GM21619 (cell line): ENCODE data around the gene SCFD2.

Experiments used
- ATAC-seq: cut with Tn5 transposase; IDR thresholded peaks from one replicate; pipeline ENCODE4 v1.9.1; 2021; ENCODE audit not compliant: unreplicated experiment

SCFD2 gene

DNA sequence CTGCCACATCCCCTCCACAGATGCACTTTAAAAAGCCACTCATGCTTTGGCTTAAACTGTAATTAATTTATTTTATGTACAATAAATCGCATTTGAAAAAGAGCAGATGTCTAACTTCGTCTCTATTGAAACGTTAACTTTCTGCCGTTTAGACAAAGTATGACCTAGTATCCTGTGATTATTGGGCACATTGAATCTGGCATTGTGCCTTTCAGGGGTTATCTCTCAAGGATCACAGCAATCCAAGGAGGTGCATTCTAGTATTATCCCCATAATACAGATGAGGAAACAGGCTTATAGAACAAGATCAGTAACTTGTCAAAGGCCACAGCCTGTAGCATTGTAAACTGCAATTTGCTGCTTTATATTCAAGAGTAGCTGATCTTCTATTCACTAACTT is 499.1 kb downstream of the SCFD2 start:
- ATAC-seq, result no peak

DNA sequence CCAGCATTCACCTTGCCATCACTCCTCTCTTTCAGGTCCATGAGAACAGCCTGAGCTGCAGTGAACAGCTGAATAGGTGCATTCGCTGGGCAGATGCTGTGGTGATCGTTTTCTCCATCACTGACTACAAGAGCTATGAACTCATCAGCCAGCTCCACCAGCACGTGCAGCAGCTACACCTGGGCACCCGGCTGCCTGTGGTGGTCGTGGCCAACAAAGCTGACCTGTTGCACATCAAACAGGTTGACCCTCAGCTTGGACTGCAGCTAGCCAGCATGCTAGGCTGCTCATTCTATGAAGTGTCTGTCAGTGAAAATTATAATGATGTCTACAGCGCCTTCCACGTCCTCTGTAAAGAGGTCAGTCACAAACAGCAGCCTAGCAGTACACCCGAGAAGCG is 500.6 kb downstream of the SCFD2 start:
- no peak for ATAC-seq

DNA sequence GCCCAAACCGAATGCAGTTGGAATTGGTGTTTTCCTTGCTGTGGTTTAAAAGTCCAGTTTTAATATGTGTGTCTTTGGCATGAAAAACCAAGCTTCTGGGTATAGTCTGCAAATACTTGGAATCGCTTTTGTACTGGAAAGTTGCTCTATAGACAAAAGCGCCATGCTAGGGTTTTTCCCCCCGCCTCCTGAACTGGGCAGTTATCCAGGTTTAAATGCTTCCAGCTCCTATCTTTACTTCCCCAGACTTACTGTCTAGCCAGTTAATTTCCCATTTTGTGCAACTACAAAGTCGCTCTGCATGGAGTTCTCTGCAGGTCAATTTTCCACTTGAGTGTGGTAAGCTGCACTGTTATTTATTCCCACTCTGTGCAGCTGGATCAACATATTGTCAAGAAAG is 501.1 kb downstream of the SCFD2 start:
- ATAC-seq, result no peak

DNA sequence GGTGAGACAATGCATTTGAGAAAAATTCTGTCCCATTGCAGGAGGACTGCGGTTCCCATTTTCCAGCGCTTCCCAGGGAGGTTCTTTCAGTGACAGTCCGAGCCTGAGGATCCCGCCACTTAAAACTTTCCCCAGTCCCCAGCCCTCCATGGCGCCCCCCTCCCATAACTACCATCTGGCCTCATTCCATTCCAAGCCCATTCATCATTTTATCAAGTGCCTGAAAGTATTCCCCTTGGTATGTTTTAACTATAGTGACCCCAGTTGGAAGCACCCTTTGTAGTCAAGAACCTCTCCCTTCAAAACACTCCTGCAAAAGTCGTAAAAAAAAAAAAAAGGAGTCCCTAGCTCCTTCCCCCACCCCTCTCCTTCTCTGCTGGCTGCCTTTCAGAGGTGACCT is 502.5 kb downstream of the SCFD2 start:
- no peak for ATAC-seq

DNA sequence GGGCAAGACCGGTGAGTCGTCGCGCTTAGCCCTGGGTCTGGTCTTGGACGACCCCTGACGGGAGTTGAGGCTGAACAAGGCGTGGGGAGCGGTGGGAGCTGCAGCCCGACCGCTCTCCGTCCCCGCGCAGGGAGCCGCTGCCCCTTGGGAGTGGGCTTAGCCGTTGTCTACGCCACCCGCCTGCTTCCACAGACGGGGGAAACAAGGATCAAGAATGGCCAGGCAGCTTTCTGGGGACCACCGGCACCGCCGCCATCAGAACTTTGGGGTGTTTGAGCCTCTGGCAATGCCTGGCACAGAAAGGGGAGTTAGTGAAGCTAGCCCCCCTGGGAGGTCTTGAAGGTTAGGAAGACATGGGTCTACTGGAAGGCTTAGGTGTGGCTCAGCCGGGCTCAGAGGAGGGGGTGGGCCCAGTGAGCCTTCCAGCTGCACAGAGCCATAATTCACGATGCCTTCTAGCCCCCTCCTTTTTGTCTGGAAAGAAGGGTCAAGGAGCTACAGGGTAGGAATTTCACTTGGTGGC is 503.2 kb downstream of the SCFD2 start:
- no peak for ATAC-seq

DNA sequence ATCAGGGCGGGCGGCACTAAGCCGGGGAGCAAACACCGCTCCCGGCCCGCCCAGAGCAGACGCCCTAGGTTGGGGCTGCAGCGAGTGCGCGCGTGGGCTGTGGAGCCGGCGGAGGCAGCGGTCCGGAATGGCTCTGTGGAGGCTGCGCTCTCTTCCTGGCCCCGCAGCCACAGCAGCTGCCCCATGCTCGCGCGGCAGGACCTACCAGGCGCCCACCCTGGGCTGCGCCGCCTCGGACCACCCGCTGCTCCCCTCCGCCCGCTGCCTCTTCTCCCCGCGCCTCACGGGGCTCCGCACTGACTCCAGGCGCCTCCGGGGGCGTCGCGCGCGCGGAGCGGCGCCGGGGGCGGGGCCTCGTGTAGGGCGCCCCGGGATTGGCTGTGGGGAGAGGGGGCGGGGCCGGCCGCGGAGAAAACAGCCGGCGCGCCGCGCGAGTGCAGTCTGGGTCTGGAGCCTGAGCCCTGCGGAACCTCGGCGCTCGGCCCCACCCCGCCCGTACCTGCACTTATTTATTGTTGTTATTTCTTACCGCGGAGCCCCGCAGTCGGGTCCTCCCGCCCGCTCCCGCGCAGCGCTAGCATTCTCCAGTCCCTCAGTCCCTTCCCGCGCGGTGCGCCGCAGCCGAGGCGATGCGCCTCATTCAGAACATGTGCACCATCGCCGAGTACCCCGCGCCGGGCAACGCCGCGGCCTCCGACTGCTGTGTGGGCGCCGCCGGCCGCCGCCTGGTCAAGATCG is 503.8 kb downstream of the SCFD2 start, which contains the start of gene RASL11B:
Gene RASL11B, plus strand, starts transcription at position 439 of the 738 bp plus-strand sequence. Its CDS starts 191 bp downstream, at position 630.
- ATAC-seq, result peak; percentile 97

DNA sequence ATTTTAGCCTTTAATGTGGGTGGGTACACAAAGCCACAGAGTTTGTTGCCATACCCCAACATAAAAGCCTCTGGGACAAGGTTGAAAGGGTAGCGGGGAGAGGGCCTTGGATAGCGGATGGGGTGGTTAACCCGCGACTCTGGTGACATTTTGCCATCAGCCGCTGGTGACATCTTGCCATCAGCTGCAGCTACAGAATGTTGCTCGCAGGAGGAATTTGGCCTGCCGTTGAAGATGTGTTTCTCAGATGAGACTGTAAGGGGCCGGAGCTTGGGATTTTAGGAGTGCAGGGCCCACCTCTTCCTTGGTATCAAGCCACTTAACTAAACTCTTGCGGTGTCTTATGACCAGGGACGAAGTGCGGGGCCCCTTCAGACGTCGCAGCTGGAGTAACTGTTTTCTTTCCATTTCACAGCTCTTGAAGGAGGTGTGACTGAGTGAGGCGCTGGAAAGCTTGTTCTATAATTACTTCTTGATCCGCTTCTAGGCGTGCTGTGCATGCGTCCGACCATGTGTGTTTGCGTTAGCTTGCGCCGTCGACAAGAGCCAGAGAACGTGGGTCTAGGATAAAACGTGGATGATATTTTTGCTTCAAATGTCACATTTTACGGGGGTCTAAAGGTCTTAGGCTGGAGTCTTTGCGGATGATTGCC is 504.6 kb downstream of the SCFD2 start:
- ATAC-seq, result no peak

DNA sequence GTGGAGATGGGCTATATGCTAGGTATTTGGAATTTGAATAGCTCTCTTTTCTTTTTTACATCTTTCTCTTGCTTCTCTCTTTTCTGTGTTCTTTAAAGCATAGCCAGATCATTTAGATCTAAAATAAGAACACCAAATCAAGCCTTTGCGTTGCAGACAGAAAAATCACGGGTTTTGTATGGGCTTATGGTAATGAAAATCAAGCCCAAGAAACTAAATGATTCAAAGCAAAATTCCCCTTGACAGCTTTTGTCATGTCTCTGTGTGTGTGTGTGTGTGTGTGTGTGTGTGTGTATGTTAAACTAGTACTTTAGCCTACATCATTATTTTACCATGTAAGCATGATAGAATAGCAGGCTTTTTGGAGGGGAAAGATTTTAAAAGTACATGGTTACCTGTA is 505.5 kb downstream of the SCFD2 start:
- no peak for ATAC-seq

DNA sequence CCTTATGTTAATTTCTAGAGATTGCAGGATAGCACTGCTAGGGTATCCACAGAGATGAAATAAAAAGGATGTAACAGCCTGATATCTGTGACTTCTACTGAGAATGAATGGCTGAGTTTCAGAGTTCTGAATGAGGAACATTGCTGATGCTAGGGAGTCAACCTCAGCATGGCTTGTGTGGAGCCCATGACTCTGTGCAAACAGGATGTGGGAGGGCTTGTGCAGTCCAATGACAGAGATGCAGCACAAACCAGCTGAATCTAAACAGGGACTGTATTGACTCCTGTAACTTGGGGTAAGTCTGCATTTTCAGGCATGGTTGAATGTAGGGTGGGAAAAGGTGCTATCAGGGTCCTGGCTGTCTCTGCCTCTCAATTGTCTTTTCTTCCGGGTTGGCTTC is 509.1 kb downstream of the SCFD2 start:
- ATAC-seq, result no peak

DNA sequence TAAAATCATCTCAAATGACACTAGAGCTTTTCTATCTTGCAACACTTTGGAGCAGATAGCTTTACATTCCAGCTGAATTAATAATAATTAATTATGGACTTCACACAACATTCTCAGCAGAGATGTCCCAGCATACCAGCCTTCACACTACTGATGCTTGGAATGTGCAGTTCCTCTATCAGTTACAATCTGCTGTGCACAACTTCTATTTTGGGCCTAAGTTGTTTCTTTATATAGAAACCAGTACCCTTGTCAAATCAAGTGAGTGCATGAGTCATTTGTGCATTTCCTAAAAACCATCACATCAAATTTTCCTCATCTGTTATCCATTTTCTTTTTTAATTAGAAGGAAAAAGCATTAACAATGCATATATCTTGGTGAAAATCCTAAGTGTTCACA is 512.5 kb downstream of the SCFD2 start:
- ATAC-seq, result no peak

DNA sequence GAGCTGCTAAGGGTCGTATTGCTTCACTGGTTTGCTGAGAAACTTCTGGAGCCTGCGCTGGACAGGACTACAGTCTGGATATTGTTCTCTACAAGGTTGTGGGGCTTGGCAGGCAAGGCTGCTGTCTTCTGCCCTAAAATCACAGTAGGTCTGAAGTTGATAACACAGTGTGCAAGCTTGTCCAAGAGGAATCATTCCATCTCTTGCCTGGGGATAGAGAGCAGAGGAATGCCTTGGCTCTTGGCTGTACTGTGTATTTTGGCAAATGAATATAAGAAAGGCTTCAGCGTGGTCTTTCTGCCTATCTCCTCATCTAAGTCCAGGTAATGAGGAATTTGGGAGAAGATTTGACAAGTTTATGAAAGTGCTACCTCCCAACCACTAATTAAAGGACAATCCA is 513.1 kb downstream of the SCFD2 start:
- ATAC-seq, result no peak

DNA sequence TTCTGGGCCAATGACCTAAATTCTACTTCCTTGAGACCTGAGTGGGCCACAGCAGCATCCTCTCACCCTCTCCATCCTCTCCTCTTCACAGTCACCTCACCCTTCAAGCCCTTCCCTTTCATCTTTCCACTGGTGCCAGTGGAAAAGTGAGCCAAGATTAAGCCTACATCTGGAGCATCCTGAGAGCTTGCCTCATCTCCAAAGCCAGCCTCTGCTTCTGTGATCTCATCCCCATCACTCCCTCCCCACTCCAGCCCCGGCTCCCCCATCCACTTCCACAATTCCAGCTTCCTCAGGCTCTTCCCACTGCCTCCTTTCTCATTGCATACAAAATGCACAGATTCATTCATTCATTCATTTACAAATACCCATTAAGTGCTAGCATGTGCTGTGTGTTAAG is 513.8 kb downstream of the SCFD2 start:
- no peak for ATAC-seq

DNA sequence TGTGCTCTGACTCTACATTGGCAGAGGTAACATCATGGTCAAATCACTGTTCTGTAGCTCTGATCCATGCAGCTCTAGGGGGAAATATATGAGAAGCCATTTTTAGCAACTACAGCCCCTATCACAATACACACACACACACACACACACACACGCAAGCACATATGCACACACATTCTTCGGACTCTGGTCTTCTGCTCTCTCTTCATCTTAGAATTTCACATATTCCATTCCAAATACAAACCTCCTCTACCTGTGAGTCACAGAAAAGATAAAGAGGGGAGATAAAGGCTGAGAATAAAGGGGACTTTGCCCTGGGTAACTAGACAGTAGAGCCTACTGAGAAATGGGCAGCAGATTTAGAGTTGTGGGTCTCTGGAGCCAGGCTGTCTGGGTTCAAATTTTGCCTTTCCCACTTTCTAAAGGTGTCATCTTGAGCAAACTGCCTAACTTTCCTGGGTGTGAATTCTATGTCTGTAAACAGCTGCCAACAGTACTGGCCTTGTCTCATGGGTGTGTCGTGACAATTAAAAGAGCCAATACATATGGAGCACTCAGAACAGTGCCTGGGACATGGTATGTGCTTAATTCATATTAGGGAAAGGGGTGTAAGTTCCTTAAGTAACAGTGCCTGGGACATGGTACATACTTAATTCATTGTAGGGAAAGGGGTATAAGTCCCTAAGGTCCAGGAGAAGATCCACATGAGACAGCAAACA is 515.3 kb downstream of the SCFD2 start:
- ATAC-seq, result no peak

DNA sequence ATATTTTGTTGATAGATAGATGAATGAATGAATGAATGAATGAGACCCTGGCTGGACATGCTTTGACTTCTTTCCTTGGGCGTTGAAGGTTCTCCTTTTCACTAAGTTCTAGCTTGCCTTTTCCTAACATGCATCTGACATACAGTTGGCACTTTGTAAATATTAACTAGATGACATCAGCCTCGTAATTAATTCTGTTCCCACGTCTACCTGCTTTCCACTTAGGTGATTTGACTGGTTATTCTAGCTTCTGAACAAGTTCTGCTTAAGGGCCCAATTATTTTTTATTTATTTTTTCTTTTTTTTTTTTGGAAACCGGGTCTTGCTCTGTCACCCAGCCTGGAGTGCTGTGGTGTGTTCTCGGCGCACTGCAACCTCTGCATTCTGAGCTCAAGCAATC is 517.6 kb downstream of the SCFD2 start:
- no peak for ATAC-seq

DNA sequence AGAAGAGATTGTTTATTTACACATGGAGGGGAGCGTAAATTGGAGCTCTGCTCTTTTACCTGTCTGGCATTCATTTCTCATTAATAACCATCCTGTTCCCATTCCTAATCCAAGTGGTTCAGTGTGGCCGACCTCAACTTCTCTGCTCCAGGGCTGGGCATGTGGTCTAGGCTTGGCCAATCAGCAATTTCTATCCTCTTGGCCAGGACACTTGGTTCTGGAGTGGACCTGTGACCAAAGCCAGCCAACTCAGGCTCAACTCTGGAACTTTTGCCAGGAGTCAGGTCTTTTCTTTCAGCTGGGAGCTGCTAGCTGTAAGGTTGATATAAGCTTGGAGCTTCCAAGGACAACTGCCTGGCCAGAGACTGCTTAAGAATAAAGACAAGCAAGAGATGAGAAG is 519.4 kb downstream of the SCFD2 start:
- ATAC-seq, result no peak

DNA sequence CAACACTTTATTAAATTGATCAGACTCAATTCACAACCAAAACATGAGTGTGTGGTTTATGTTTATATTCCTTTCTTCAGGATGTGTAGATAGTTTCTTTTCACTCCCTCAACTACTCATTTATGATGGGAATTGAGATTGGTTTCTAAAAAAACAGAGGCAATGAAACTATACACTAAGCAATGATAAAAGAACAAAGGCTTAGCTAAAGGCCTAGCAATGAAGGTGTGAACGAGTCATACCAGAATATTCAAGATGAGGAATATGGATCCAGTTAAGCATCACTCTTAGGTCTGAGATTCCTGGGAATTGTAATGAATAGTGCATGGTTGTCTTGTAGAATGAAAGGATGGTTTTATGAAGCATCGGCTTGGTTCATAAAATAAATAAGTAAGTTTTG is 521.3 kb downstream of the SCFD2 start:
- ATAC-seq, result no peak

DNA sequence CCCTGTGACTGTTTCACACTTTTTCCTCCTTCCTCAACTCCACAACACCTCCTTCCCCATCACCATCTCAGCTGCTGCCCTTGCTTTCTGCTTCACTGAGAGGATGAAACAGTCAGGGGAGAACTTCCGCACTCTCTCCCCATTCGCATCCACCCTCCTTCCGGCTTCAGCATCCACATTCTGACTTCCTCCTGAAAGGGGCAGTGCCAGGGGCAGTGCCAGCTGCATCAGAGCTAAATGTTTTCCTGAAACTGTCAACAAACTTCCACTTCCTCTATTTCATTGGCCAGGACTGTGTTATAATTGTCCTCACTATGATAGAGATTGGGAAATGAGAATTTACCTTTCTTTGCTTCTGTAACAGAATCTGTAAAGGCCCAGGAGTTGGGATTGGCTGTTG is 521.9 kb downstream of the SCFD2 start:
- no peak for ATAC-seq

DNA sequence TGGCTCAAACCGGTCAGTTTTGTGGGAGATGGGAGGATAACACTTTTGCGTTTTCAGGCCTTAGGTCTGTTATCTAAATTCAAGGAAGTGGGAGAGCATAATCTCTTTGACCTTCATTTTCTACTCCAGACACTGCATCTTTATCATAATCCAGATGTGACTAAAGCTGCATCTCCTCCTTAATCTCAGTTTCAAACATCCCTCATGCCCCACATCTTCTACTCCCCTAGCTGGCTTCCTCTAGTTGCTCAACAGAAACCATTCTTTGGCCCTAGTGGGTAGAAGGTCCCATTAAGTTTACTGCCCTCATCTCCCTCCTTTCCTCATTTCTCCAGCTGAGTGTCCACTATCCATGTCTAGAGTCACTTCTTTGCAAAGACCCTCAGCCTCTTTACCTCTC is 522.5 kb downstream of the SCFD2 start:
- no peak for ATAC-seq

DNA sequence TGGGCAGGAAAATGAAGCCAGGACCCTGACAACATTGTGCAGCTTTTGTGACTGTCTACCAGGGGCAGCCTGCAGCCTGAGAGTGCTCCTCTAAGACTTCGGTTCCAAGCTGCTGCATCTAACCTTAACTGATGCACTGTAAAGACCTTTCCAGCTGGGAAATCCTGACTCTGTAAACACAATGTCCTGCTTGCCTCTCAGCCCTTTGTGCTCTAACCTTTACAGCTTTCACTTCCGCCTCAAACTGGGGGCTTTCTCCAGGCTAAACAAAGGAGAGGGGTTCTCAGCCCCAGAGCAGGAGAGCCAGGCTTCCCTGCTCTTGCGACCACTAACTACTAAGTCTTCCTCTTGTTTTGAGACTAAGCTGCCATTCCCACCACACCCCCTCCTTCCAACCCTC is 523.1 kb downstream of the SCFD2 start:
- no peak for ATAC-seq

DNA sequence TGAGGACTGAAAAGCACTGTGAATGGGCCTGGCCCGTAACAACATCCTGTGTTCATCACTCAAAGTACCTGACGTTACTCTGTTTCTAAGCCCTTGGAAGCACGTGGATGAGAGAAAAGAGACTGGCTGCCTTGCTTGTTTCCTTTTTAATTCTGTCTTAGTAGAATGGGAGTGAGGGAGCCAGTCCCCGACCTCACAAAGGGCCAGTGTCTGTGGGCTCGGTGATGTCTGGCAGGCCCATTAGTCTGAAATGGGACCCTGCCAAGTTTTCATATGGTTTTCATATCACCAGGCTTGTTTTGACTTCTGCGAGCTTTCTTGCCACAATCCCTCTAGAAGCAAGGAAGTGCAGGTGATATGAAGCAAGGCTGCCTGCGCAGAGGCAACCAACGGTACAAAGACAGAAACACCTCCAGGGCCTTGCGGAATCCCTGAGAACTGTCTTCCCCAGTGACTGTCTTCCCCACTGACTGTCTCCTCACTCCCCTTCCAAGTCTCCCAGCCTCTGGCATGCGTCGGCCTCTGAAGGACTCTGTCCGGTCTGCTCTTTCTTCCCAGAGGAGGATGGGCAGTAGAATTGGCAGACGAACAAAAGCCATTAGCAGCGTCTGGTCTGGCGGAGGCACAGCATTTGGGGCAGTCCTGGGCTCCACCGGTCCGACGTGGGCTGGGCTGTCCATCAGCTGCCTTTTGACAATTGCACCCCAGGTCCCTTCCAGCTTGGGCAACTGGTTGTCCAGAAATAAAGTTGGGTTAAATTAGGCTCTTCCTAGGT is 524.0 kb downstream of the SCFD2 start:
- no peak for ATAC-seq
